Calu3 (cell line): Measurements from ENCODE around the gene GALE. TPM values are rescaled to one million over a fixed set of nuclear protein-coding genes. Genes with fewer than 3 reads are reported as not detected.
A peak's percentile ranks its signal among the peaks of the same experiment; 100 is the strongest.
"Not testable (repeated sequence)": the region's sequence is repeated elsewhere in the genome, so short reads cannot be mapped to it uniquely, and the experiment has no call there.

ENCODE experiments used
- BruUV-seq: library from RNA; stranded (reverse); fragments of 400-500 nt; replicated peaks from 2 replicates; lab custom pipeline; 2021; lab: Mats Ljungman, UMichigan
- CTCF ChIA-PET: fragments of 300-600 bp; sonication (Branson Sonifier 250); formaldehyde crosslinking; loops from one replicate; lab custom pipeline; 2022; ENCODE audit warnings: antibody characterized with exemption; lab: Charles Lee
- DNase-seq: peaks from one replicate; pipeline ENCODE4 v3.0.0; 2022
- H3K27ac Mint-ChIP-seq: one replicate; pipeline ENCODE4 v1.8.0; 2022; ENCODE audit warnings: mixed read lengths; ENCODE audit not compliant: unreplicated experiment
- H3K27me3 Mint-ChIP-seq: one replicate; pipeline ENCODE4 v1.8.0; 2022; ENCODE audit warnings: mixed read lengths; ENCODE audit not compliant: unreplicated experiment
- H3K36me3 Mint-ChIP-seq: one replicate; pipeline ENCODE4 v1.8.0; 2022; ENCODE audit warnings: mild to moderate bottlenecking, moderate library complexity, mixed read lengths; ENCODE audit not compliant: insufficient read depth, unreplicated experiment
- H3K4me1 Mint-ChIP-seq: one replicate; pipeline ENCODE4 v1.8.0; 2022; ENCODE audit warnings: mild to moderate bottlenecking, low read depth, mixed read lengths; ENCODE audit not compliant: unreplicated experiment
- H3K4me3 Mint-ChIP-seq: one replicate; pipeline ENCODE4 v1.8.0; 2022; ENCODE audit warnings: mild to moderate bottlenecking, low read depth, moderate library complexity, mixed read lengths; ENCODE audit not compliant: unreplicated experiment
- H3K9me3 Mint-ChIP-seq: one replicate; pipeline ENCODE4 v1.8.0; 2022; ENCODE audit warnings: low read depth, mixed read lengths; ENCODE audit not compliant: unreplicated experiment
- intact Hi-C: fragments of 100-400 bp; cut with micrococcal nuclease; formaldehyde crosslinking; loops from one replicate; pipeline ENCODE4 v1.10.0; 2022; ENCODE audit not compliant: unreplicated experiment
- total RNA-seq: library from RNA; stranded (reverse); gene quantifications from 2 replicates; pipeline ENCODE4 v1.2.3, GENCODE V29; 2022
- TF ChIP-seq, protein P1 (sequence below): fragments of 200-600 bp; IDR thresholded peaks from one replicate; pipeline ENCODE4 v1.8.0; 2022; ENCODE audit warnings: antibody characterized with exemption; ENCODE audit not compliant: unreplicated experiment

The GALE gene
- total RNA-seq, 1 experiment from 2014 or later, result 76.7 TPM

DNA sequence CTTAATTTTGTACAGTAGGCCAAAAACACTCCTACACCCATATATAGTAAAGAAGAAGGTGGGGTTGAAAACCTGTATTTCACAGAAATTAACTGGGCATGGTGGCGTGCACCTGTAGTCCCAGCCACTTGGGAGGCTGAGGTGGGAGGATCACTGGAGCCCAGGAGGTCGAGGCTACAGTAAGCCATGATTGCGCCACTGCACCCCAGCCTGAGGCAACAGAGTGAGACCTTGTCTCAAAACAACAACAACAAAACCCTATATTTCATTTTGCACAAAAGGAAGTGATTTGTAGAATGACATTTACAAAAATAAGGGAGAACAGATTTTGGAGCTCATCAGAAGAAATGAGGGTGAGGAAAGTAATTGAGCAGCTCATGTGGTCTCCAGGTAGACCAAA lies 11.9 kb downstream of the GALE start:
- intact Hi-C loops, result no loop called here
- TF ChIP-seq, protein P1, sequence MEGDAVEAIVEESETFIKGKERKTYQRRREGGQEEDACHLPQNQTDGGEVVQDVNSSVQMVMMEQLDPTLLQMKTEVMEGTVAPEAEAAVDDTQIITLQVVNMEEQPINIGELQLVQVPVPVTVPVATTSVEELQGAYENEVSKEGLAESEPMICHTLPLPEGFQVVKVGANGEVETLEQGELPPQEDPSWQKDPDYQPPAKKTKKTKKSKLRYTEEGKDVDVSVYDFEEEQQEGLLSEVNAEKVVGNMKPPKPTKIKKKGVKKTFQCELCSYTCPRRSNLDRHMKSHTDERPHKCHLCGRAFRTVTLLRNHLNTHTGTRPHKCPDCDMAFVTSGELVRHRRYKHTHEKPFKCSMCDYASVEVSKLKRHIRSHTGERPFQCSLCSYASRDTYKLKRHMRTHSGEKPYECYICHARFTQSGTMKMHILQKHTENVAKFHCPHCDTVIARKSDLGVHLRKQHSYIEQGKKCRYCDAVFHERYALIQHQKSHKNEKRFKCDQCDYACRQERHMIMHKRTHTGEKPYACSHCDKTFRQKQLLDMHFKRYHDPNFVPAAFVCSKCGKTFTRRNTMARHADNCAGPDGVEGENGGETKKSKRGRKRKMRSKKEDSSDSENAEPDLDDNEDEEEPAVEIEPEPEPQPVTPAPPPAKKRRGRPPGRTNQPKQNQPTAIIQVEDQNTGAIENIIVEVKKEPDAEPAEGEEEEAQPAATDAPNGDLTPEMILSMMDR, result no peak
- no TSS peak for BruUV-seq
- CTCF ChIA-PET, result no interaction called here
- Mint-ChIP-seq H3K9me3 (no peaks in the 10 kb centered on the region), H3K36me3 (peaks cover 70% of the 10 kb centered on the region), H3K27ac (peak overlapping the region; percentile 70), H3K27me3 (no peaks in the 10 kb centered on the region), H3K4me1 (peaks cover 26% of the 10 kb centered on the region), H3K4me3 (no peak overlapping the region)
- no peak for DNase-seq

DNA sequence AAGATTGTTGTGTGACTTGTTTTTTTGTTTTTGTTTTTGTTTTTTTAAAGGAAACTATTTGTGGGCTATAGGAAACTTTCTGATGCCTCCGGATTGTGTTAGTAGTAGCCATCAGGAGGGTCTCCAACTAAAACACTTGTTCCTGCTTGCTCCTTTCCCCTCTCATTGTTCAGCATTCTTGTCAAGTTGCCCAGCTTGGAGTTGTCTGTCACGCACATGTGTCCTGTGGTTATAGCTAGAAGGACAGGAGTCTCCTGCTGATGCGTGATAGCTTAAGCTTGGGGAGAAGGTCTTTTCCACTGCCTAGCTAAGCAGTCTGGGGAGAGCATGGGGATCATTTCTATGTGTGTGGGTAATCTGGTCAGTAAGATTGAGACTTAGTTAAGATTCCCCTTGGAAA lies 12.9 kb downstream of the GALE start:
- CTCF ChIA-PET, result no interaction called here
- DNase-seq, result no peak
- no peak overlapping the region for H3K27ac Mint-ChIP-seq
- TF ChIP-seq, protein P1, result no peak
- peaks cover 26% of the 10 kb centered on the region for H3K4me1 Mint-ChIP-seq
- no peak overlapping the region for H3K4me3 Mint-ChIP-seq
- BruUV-seq, result TSS peak; percentile 17
- H3K36me3 Mint-ChIP-seq, result peaks cover 61% of the 10 kb centered on the region
- intact Hi-C loops, result no loop called here
- no peaks in the 10 kb centered on the region for H3K27me3 Mint-ChIP-seq
- H3K9me3 Mint-ChIP-seq, result no peaks in the 10 kb centered on the region

DNA sequence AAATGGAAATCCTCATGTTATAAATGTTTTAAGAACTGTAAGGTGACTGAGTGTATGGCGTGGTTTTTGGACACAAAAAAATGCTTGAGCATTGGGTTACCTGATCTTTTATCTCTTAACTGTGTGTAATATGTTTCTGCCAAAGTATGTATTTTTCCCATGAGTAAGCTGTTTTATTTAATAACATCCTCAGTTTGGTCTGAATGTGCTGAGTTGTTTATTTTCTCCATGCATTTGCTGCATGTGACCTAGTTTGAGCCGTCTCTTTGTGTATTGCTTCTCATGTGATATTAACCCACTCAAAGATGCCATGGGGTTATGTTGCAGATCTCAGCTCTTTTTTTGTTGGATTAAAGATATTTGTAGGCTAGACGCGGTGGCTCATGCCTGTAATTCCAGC lies 15.7 kb downstream of the GALE start:
- Mint-ChIP-seq H3K4me1 (peaks cover 16% of the 10 kb centered on the region), H3K4me3 (no peak overlapping the region), H3K27ac (no peak overlapping the region), H3K9me3 (no peaks in the 10 kb centered on the region), H3K36me3 (peaks cover 34% of the 10 kb centered on the region), H3K27me3 (no peaks in the 10 kb centered on the region)
- no peak for DNase-seq
- no TSS peak for BruUV-seq
- TF ChIP-seq, protein P1, result no peak
- CTCF ChIA-PET, result no interaction called here
- intact Hi-C loops, result no loop called here

DNA sequence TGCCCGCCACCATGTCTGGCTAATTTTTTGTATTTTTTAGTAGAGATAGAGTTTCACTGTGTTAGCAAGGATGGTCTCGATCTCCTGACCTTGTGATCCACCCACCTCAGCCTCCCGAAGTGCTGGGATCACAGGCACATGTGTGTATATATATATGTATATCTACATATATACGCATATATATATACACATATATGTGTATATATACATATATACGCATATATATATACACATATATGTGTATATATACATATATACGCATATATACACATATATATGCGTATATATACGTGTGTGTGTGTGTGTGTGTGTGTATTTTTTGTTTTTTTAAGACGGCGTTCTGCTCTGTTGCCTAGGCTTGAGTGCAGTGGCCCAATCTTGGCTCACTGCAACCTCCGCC lies 17.4 kb downstream of the GALE start:
- H3K9me3 Mint-ChIP-seq, intact Hi-C loops: not testable (repeated sequence)
- CTCF ChIA-PET, result interaction anchor here (0.7 kb wide), 1 partner anchor 104 kb away, joined by 4 read pairs; no protein-coding TSS in a partner anchor

DNA sequence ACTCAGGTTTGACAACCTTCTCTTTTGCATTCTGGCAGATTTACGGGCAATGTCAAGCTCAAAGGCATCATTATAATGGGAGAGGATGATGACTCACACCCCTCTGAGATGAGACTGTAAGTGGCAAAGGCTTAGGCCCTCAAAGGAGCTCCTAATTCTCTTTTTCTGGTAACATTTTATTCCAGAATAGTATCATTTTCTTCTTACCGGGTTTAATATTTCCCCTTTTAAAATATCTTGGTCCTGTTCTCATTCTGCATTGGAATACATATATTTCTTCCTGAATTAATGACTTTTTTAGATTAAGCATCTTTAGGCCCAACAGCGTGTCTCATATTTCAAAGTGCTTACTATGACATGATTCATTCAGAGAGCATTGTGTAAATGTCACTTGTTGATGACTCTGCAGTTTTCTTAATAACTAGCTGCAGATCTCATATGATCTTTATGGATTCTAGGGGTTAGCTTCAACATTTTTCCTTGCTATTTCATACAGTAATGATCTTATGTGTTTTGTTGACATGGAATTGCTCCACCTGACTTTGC lies 20.7 kb downstream of the GALE start:
- H3K27me3 Mint-ChIP-seq, result no peaks in the 10 kb centered on the region
- H3K9me3 Mint-ChIP-seq, result no peaks in the 10 kb centered on the region
- no peak overlapping the region for H3K27ac Mint-ChIP-seq
- H3K36me3 Mint-ChIP-seq, result peaks cover 24% of the 10 kb centered on the region
- intact Hi-C loops, result no loop called here
- TF ChIP-seq, protein P1, result no peak
- H3K4me3 Mint-ChIP-seq, result peak overlapping the region; percentile 74
- CTCF ChIA-PET, result interaction anchor here (0.6 to 1.3 kb wide), 2 partner anchors 13 to 46 kb away, joined by 3 to 4 read pairs; no protein-coding TSS in a partner anchor
- no TSS peak for BruUV-seq
- no peak for DNase-seq
- peaks cover 14% of the 10 kb centered on the region for H3K4me1 Mint-ChIP-seq

More for the DNA sequence above, 17.4 kb downstream of the GALE start:
- peaks cover 38% of the 10 kb centered on the region for H3K36me3 Mint-ChIP-seq
- peaks cover 13% of the 10 kb centered on the region for H3K4me1 Mint-ChIP-seq
- DNase-seq, H3K27ac Mint-ChIP-seq, BruUV-seq, H3K27me3 Mint-ChIP-seq, H3K4me3 Mint-ChIP-seq: not testable (repeated sequence)
